CD14-positive monocyte (primary cell): ENCODE results near the gene CEP20. TPM values are rescaled to one million over a fixed set of nuclear protein-coding genes. Genes with fewer than 3 reads are reported as not detected.
A peak's percentile ranks its signal among the peaks of the same experiment; 100 is the strongest.

Experiments
- DNase-seq, 3 donors: peaks; one replicate each; pipeline ENCODE4 v3.0.0-alpha.2; 2011 to 2022
- H2AFZ ChIP-seq: 2 replicates; pipeline ENCODE4 v1.6.0; 2012; ENCODE audit warnings: mild to moderate bottlenecking, low read depth, low read length, inconsistent platforms; ENCODE audit not compliant: insufficient read depth, poor library complexity, severe bottlenecking
- H3K27ac ChIP-seq, 2 donors: 1 replicate in 1 of 2; 2 replicates in 1 of 2; pipeline ENCODE4 v1.5.1; 2012 to 2013; ENCODE audit warnings: low read length in 2 of 2, control low read depth in 1 of 2, inconsistent platforms in 1 of 2, low read depth in 1 of 2, mild to moderate bottlenecking in 1 of 2
- H3K27me3 ChIP-seq, 2 donors: one replicate each; pipeline versions ENCODE4 v1.6.0 to v1.6.1; 2011 to 2013; ENCODE audit warnings: low read length in 2 of 2; ENCODE audit not compliant: control insufficient read depth in 2 of 2, insufficient read depth in 2 of 2
- H3K36me3 ChIP-seq, 2 donors: replicated peaks in 1 of 2; 1 replicate in 1 of 2; 2 replicates in 1 of 2; pipeline versions ENCODE4 v1.5.1 to v1.6.1; 2012 to 2013; ENCODE audit warnings: low read length in 2 of 2, control low read depth in 1 of 2, inconsistent platforms in 1 of 2, mild to moderate bottlenecking in 1 of 2; ENCODE audit not compliant: insufficient read depth in 2 of 2, control insufficient read depth in 1 of 2
- H3K4me1 ChIP-seq, 2 donors: 1 replicate in 1 of 2; 2 replicates in 1 of 2; pipeline versions ENCODE4 v1.5.1 to v1.6.1; 2012 to 2013; ENCODE audit warnings: low read length in 2 of 2, control low read depth in 1 of 2, inconsistent platforms in 1 of 2, mild to moderate bottlenecking in 1 of 2, moderate library complexity in 1 of 2; ENCODE audit not compliant: insufficient read depth in 2 of 2, control insufficient read depth in 1 of 2
- H3K4me2 ChIP-seq: replicated peaks from 2 replicates; pipeline ENCODE3; 2012; ENCODE audit warnings: low read length, moderate library complexity, mild to moderate bottlenecking; ENCODE audit not compliant: poor library complexity, severe bottlenecking; ENCODE audit errors: extremely low read depth
- H3K4me3 ChIP-seq, 3 experiments: fragments of 200-600 bp in 1 of 3; sonication (generic) in 1 of 3; replicated peaks in 1 of 3; 1 replicate in 2 of 3; 2 replicates in 1 of 3; pipeline ENCODE4 v1.5.1; 2011 to 2013; ENCODE audit warnings: low read length in 3 of 3, mild to moderate bottlenecking in 3 of 3, control low read depth in 2 of 3, low read depth in 2 of 3, inconsistent platforms in 1 of 3, moderate library complexity in 1 of 3
- H3K79me2 ChIP-seq: 2 replicates; pipeline ENCODE4 v1.6.0; 2012; ENCODE audit warnings: mild to moderate bottlenecking, control low read depth, inconsistent platforms, low read length, moderate library complexity; ENCODE audit not compliant: insufficient read depth
- H3K9ac ChIP-seq: 2 replicates; pipeline ENCODE4 v1.6.0; 2017; ENCODE audit warnings: low read length, mild to moderate bottlenecking; ENCODE audit not compliant: insufficient read depth, poor library complexity, severe bottlenecking
- H3K9me3 ChIP-seq, 2 donors: replicated peaks in 1 of 2; 1 replicate in 1 of 2; 2 replicates in 1 of 2; pipeline versions ENCODE4 v1.5.1 to v1.6.1; 2012 to 2013; ENCODE audit warnings: low read length in 2 of 2, control low read depth in 1 of 2; ENCODE audit not compliant: control insufficient read depth in 1 of 2, insufficient read depth in 1 of 2
- H4K20me1 ChIP-seq: 2 replicates; pipeline ENCODE4 v1.6.0; 2012; ENCODE audit warnings: mild to moderate bottlenecking, low read length, control low read depth, moderate library complexity; ENCODE audit not compliant: insufficient read depth
- H3K27ac Mint-ChIP-seq, 7 donors: one replicate each; pipeline ENCODE4 v1.8.0; 2020; ENCODE audit warnings: mild to moderate bottlenecking in 7 of 7, mixed read lengths in 7 of 7, moderate library complexity in 6 of 7, inconsistent platforms in 2 of 7
- H3K27me3 Mint-ChIP-seq, 3 donors: one replicate each; pipeline ENCODE4 v1.8.0; 2021 to 2022; ENCODE audit warnings: low read depth in 3 of 3, mild to moderate bottlenecking in 3 of 3, mixed read lengths in 3 of 3, moderate library complexity in 3 of 3, inconsistent platforms in 1 of 3
- H3K36me3 Mint-ChIP-seq, 2 donors: one replicate each; pipeline ENCODE4 v1.8.0; 2020; ENCODE audit warnings: mixed read lengths in 2 of 2, inconsistent platforms in 1 of 2, mild to moderate bottlenecking in 1 of 2
- H3K4me1 Mint-ChIP-seq: one replicate; pipeline ENCODE4 v1.8.0; 2020; ENCODE audit warnings: mild to moderate bottlenecking, mixed read lengths
- H3K4me3 Mint-ChIP-seq, 2 donors: one replicate each; pipeline ENCODE4 v1.8.0; 2020; ENCODE audit warnings: mild to moderate bottlenecking in 2 of 2, mixed read lengths in 2 of 2, moderate library complexity in 1 of 2
- H3K9me3 Mint-ChIP-seq, 7 donors: one replicate each; pipeline ENCODE4 v1.8.0; 2020 to 2022; ENCODE audit warnings: mixed read lengths in 7 of 7, mild to moderate bottlenecking in 6 of 7, moderate library complexity in 6 of 7, inconsistent platforms in 2 of 7
- CTCF ChIP-seq: fragments of 200-600 bp; IDR thresholded peaks from one replicate; pipeline ENCODE4 v1.8.0; 2022; ENCODE audit warnings: antibody characterized with exemption, mild to moderate bottlenecking
- WGBS: methylation state at CpG from one replicate; pipeline ENCODE4 v1.1.5; 2013; ENCODE audit warnings: missing lambda C conversion rate; ENCODE audit not compliant: insufficient coverage; 5-methylcytosine and 5-hydroxymethylcytosine counted together
- intact Hi-C, 2 donors: fragments of 100-400 bp; cut with micrococcal nuclease; formaldehyde crosslinking; loops; one replicate each; pipeline versions ENCODE4 v1.15.0 to v1.15.1; 2023
- polyA plus RNA-seq, 3 donors: library from polyadenylated mRNA; depleted of rRNA in 1 of 3; unstranded in 2 of 3; stranded (reverse) in 1 of 3; fragments of 300-500 nt in 2 of 3; fragments of >200 nt in 1 of 3; fragmentation: Illumina TruSeq in 2 of 3; gene quantifications; 1 replicate in 2 of 3; 2 replicates in 1 of 3; pipeline ENCODE4 v1.2.3, GENCODE V29; 2012 to 2021

The CEP20 gene
- polyA plus RNA-seq, 3 donors, result 11.6 to 27.3 (median 24.7) TPM

GRCh38 chr16:15832241-15832640 is 56.2 kb downstream of the CEP20 start:
- Histone ChIP-seq H4K20me1 (no peaks in the 10 kb centered on the region), H3K4me3 (no peak overlapping the region), H3K36me3 (no peaks in the 10 kb centered on the region), H3K9me3 (no peaks in the 10 kb centered on the region), H3K4me1 (peaks cover 44 to 51% of the 10 kb centered on the region in 2 donors), H3K27me3 (no peaks in the 10 kb centered on the region), H2AFZ (no peak overlapping the region), H3K4me2 (no peak overlapping the region), H3K27ac (no peak overlapping the region), H3K79me2 (no peaks in the 10 kb centered on the region), H3K9ac (no peak overlapping the region)
- Mint-ChIP-seq H3K4me3 (no peak overlapping the region), H3K9me3 (peaks cover 0 to 4% (median 0%) of the 10 kb centered on the region in 7 donors), H3K27me3 (no peaks in the 10 kb centered on the region), H3K36me3 (no peaks in the 10 kb centered on the region), H3K27ac (peak overlapping the region in 1 of 7 donors; percentile 25), H3K4me1 (peaks cover 46% of the 10 kb centered on the region)
- no peak for DNase-seq
- intact Hi-C loops, result no loop called here
- no peak for TF ChIP-seq CTCF
- 93% methylated on average over 2 of the region's 6 CpGs for WGBS

GRCh38 chr16:15830832-15831451 is 57.5 kb downstream of the CEP20 start:
- Histone ChIP-seq H3K36me3 (no peaks in the 10 kb centered on the region), H3K4me3 (no peak overlapping the region), H2AFZ (no peak overlapping the region), H3K9me3 (no peaks in the 10 kb centered on the region), H3K9ac (no peak overlapping the region), H3K4me2 (no peak overlapping the region), H3K27me3 (no peaks in the 10 kb centered on the region), H3K27ac (no peak overlapping the region), H3K79me2 (no peaks in the 10 kb centered on the region), H4K20me1 (no peaks in the 10 kb centered on the region), H3K4me1 (peaks cover 44 to 51% of the 10 kb centered on the region in 2 donors)
- intact Hi-C loops, result no loop called here
- no CpG with 5 or more reads among the region's 6 CpGs for WGBS
- Mint-ChIP-seq H3K27me3 (peaks cover 0 to 4% (median 0%) of the 10 kb centered on the region in 3 donors), H3K4me1 (peaks cover 46% of the 10 kb centered on the region), H3K27ac (no peak overlapping the region), H3K36me3 (no peaks in the 10 kb centered on the region), H3K9me3 (peaks cover 0 to 4% (median 0%) of the 10 kb centered on the region in 7 donors), H3K4me3 (no peak overlapping the region)
- DNase-seq, result peak; percentile 8 to 20 (median 11)
- no peak for TF ChIP-seq CTCF
